ENCODE data around the gene PHPT1.

GRCh38 chr9:136857581-136858412 lies 8.6 kb downstream of the PHPT1 start:
- TF ChIP-seq POLR2A (IDR thresholded peaks at IDR 0.05; ENCODE audit: low read length) = no peak
- no peak for TF ChIP-seq GATA1 (IDR thresholded peaks at IDR 0.05; ENCODE audit: low read depth, low read length)
